DMS114 treated with DMSO at 0.1 percent for 48 hours (cell line): Measurements from ENCODE around the gene PC.
A peak's percentile ranks its signal among the peaks of the same experiment; 100 is the strongest.
"Not testable (repeated sequence)": the region's sequence is repeated elsewhere in the genome, so short reads cannot be mapped to it uniquely, and the experiment has no call there.

Experiments
- DNase-seq: peaks from one replicate; lab custom pipeline; 2025; ENCODE audit not compliant: unreplicated experiment; lab: John Stamatoyannopoulos, UW

PC gene

GRCh38 chr11:66845143-66845875 lies 112.9 kb downstream of the PC start:
- DNase-seq: no peak

DNA sequence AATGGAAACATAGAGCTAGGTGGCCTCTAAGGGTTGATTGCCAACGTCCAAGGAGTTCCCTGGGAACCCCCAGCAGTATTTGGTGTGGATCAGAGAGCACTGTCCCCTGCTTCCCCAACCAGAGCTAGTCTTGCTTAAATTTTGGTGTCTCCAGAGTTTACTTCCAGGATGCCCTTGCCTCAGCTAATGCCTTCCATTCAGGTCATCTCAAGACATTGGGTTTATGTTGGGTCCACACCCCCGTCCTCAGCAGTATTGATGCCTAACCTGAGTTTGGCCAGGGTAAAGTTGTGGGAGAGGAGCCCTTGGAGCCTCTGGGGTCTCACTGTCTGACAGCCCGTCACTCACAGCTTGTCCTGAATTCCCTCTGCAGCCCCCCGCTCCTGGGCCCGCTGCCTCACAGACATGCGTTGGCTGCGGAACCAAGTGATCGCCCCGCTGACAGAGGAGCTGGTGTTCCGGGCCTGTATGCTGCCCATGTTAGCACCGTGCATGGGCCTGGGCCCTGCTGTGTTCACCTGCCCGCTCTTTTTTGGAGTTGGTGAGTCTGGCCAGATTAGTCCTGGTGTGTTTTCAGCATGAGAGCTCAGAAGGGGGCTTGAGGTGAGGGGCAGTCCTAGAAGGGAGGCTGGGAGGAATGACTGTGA lies 113.6 kb downstream of the PC start:
- no peak for DNase-seq

DNA sequence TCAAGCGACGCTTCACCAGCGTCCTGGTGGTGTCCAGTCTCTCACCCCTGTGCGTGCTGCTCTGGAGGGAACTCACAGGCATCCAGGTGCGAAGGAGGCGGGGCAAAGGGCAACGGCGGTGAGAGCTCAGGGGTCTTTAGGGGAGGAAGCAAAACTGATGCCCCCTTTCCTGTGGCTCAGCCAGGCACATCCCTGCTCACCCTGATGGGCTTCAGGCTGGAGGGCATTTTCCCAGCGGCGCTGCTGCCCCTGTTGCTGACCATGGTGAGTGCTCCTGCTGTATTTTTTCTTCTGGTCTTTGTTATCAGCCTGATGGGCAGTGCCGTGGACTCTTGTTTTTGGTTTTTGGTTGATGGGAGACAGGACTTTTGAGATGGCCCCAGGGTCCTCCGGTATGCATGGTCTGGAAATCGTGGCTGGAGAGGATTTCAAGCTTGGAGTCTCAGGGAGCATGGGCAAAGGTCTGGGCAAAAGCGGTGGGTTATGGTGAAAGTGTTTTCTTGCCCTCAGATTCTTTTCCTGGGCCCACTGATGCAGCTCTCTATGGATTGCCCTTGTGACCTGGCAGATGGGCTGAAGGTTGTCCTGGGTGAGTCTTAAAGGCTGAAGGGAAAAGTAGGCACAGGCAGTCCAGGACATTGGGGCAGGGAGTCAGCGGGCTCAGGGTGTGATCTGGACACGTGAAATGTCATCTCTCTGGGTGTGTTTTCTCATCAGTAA lies 114.2 kb downstream of the PC start:
- DNase-seq: no peak

DNA sequence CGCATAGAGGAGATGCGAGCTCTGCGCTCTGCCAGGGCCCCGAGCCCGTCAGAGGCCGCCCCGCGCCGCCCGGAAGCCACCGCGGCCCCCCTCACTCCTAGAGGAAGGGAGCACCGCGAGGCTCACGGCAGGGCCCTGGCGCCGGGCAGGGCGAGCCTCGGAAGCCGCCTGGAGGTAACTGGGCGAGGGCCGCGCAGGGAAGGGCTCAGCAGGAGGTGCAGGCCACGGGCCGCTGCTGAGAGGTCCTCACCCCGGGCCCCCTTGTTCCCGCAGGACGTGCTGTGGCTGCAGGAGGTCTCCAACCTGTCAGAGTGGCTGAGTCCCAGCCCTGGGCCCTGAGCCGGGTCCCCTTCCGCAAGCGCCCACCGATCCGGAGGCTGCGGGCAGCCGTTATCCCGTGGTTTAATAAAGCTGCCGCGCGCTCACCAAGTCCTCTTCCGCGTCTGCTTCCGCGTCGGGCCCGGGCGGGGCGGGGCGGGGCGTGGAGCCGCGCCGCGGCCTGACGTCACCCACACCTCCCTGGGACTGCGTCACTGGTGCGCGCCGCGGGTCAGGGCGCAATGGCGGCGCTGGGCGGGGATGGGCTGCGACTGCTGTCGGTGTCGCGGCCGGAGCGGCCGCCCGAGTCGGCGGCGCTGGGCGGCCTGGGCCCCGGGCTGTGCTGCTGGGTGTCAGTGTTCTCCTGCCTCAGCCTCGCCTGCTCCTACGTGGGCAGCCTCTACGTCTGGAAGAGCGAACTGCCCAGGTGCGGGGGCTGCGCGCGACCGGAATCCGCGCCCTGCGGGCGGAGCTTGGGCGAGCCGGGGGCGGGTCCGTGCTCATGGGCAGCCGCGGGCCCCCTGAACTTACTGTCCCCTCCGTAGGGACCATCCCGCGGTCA lies 115.0 kb downstream of the PC start, which contains the start of gene RCE1:
Gene RCE1, plus strand, starts transcription at position 546 of the 880 bp plus-strand sequence. Its CDS starts 15 bp downstream, at position 561.
- DNase-seq: peak; percentile 71

GRCh38 chr11:66842501-66842895 lies 115.7 kb downstream of the PC start:
- no peak for DNase-seq

DNA sequence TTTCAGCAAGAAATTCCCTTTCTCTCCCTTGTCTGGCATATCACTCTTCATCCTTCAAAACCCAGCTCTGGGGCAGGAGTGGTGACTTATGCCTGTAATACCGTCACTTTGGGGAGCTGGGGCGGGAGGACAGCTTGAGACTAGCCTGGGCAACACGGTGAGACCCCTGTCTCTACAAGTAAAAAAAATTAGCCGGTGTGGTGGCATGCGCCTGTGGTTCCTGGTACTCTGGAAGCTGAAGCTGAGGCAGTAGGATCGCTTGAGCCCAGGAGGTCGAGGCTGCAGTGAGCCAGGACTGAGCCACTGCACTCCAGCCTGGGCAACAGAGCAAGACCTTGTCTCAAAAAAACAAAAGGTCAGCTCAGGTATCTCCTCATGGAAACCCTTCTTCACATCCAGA lies 116.3 kb downstream of the PC start:
- no peak for DNase-seq

DNA sequence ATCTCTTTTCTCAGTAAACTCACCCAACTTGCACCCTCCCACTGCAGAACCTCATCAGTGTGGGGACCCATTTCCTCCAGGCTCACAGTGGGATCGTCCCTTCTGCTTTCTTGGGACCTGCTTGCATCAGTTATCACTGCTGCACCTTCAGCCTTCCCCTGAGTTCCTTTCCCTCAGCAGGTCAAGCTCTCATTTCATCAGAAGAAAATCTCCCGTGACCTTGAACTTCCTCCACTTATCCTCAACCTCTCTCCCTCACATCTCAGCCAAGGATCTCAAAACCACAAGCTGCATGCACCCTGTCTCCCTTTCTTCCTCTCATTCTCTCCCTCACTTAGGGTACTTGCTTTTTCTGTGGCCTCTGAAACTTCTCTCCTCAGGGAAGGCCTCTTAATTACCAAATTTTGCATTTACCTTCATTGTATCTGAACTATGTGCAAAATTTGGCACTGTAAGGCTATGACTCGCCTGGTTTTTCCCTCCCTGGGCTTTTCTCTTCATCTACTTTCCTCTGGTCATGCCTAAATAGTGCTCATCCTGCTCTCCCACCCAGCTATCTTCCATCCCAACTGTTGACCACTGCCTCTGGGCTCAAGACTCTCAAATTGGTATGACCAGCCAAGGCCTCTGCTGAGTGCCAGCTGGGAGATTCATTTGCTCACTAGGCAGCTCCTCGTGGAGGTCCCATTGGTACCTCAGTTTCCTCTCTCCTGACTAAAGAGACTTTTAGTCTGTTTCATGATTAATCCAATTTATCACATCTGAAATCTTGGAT lies 117.7 kb downstream of the PC start:
- DNase-seq: no peak

GRCh38 chr11:66835768-66836405 lies 122.3 kb downstream of the PC start:
- DNase-seq: no peak

GRCh38 chr11:66834943-66835342 lies 123.2 kb downstream of the PC start:
- DNase-seq: no peak

GRCh38 chr11:66834539-66834845 lies 123.7 kb downstream of the PC start:
- no peak for DNase-seq

DNA sequence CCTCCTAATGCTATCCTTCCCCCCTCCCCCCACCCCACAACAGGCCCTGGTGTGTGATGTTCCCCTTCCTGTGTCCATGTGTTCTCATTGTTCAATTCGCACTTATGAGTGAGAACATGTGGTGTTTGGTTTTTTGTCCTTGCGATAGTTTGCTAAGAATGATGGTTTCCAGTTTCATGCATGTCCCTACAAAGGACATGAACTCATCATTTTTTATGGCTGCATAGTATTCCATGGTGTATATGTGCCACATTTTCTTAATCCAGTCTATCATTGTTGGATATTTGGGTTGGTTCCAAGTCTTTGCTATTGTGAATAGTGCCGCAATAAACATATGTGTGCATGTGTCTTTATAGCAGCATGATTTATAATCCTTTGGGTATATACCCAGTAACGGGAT lies 133.6 kb downstream of the PC start:
- not testable (repeated sequence) for DNase-seq

- DNase-seq: no peak
Observed at GRCh38 chr11:66823700-66824099, 134.5 kb downstream of the PC start.

GRCh38 chr11:66820901-66821300 lies 137.3 kb downstream of the PC start:
- no peak for DNase-seq

GRCh38 chr11:66820381-66820780 lies 137.8 kb downstream of the PC start:
- DNase-seq: no peak

GRCh38 chr11:66818231-66818955 lies 139.8 kb downstream of the PC start:
- DNase-seq: no peak

GRCh38 chr11:66815646-66816045 lies 142.5 kb downstream of the PC start:
- DNase-seq: no peak

- no peak for DNase-seq
Observed at GRCh38 chr11:66814678-66815077, 143.5 kb downstream of the PC start.

DNA sequence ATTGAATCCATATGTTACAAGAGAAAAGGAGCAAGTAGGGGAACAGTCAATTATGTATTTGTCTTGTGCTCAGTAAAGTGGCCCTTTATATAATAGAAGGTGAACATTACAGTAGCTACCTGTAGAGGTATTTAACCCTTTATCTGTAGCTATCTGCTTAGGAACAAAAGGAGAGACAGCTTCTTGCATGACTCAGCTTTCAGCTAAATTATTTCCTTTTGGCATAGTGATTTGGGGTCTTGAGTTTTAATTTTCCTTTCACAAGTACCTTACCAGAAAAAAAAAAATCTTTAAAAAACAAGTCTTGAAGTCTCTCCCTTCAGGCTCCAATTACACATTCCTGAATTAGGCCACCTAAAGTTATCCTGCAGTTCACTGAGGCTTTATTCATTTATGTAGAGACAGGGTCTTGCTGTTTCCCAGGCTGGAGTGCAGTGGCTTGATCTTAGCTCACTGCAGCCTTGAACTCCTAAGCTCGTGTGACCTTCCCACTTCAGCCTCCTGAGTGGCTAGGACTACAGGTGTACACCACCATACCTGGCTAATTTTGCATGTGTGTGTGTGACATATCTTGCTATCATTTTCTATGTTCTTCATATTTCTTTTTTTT lies 147.5 kb downstream of the PC start:
- DNase-seq: no peak

DNA sequence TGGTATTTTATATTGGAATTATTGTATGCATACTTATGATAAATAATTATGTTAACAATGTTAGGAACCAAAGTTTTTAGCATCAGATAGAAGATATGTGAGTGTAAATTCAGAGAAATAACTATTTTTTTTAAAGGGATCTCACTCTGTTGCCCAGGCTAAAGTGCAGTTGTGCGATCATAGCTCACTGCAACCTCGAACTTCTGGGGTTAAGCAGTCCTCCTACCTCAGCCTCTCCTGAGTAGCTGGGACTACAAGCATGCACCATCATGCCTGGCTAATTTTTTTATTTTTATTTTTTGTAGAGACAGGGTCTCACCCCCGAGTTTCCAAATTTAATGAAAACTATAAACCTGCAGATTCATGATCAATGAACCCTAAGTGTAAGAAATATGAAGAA lies 148.6 kb downstream of the PC start:
- DNase-seq: no peak
